ENCODE measurements around the gene PSAP. TPM values are rescaled to one million over a fixed set of nuclear protein-coding genes. Genes with fewer than 3 reads are reported as not detected.

Gene PSAP
- total RNA-seq, 1 experiment from 2014 or later: 1,316 TPM

DNA sequence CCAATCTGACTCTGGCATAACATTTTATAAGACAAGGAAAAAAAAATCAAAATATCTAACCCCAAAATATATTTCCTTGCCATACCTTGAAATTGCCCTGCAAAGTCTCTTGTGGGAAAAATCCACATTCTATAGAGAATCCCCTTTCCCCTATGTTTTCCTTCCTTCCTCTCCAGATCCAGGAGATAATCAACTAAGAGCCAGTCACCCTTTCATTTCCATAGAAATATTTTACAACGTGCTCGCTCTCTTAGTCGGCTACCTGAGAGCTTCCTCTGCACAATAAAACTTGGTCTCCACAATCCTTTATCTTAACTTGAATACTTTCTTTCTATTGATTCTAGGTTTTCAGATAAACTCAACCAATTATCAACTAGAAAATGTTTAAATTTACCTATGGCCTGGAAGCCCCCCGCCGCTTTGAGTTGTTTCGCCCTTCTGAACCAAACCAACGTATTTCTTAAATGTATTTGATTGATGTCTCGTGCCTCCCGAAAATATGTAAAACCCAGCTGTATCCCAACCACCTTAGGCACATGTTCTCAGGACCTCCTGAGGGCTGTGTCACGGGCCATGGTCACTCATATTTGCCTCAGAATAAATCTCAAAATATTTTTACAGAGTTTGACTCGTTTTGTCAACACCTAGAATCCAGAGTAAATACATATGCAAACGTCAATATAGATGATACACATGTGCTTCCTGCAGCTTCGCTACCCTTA, 869 bp downstream of the PSAP start:
- POLR2A ChIA-PET: interaction anchor here (0.8 to 2.6 kb wide), 6 partner anchors 10 to 447 kb away, joined by 3 to 29 read pairs (median 6); no protein-coding TSS in a partner anchor
- no peak for DNase-seq
- intact Hi-C loops (cut with micrococcal nuclease; ENCODE audit: unreplicated experiment): loop anchor here (1.0 kb wide), 1 partner anchor 10 kb away; no protein-coding TSS in a partner anchor

DNA sequence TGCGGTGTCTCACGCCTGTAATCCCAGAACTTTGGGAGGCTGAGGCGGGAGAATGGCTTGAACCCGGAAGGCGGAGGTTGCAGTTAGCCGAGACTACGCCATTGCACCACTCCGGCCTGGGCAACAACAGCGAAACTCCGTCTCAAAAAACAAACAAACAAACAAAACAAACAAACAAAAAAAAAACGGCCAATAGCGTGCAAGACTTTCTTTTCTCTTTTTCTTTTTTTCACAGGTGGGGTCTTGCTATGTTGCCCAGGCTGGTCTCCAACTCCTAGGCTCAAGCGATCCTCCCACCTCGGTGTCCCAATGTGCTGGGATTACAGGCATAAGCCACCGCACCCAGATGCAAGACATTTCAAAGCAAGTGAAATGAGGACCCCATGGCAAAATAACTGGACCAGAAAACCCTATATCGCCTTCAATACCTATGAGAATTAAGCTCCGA, 1.6 kb downstream of the PSAP start:
- no peaks in the 10 kb centered on the region for H3K9me3 Mint-ChIP-seq (ENCODE audit: unreplicated experiment)
- Histone ChIP-seq H3K4me1 (peaks cover 31% of the 10 kb centered on the region), H3K36me3 (ENCODE audit: control insufficient read depth, insufficient read depth, low read length) (peaks cover 3% of the 10 kb centered on the region; the same call in 1 of the 2 replicates), H3K9me3 (no peaks in the 10 kb centered on the region), H3K27me3 (replicated peaks; ENCODE audit: control insufficient read depth, insufficient read depth, low read length) (no peaks in the 10 kb centered on the region), H3K4me3 (ENCODE audit: low read depth, low read length) (peak overlapping the region; percentile 75)
- peaks cover 31% of the 10 kb centered on the region for H3K36me3 Mint-ChIP-seq (ENCODE audit: insufficient read depth, unreplicated experiment)
- intact Hi-C loops (cut with micrococcal nuclease; ENCODE audit: unreplicated experiment): no loop called here
- peak overlapping the region; percentile 92 for H3K4me3 Mint-ChIP-seq (ENCODE audit: unreplicated experiment)
- TF ChIP-seq, protein P1, sequence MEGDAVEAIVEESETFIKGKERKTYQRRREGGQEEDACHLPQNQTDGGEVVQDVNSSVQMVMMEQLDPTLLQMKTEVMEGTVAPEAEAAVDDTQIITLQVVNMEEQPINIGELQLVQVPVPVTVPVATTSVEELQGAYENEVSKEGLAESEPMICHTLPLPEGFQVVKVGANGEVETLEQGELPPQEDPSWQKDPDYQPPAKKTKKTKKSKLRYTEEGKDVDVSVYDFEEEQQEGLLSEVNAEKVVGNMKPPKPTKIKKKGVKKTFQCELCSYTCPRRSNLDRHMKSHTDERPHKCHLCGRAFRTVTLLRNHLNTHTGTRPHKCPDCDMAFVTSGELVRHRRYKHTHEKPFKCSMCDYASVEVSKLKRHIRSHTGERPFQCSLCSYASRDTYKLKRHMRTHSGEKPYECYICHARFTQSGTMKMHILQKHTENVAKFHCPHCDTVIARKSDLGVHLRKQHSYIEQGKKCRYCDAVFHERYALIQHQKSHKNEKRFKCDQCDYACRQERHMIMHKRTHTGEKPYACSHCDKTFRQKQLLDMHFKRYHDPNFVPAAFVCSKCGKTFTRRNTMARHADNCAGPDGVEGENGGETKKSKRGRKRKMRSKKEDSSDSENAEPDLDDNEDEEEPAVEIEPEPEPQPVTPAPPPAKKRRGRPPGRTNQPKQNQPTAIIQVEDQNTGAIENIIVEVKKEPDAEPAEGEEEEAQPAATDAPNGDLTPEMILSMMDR (IDR thresholded peaks at IDR 0.05; ENCODE audit: insufficient read depth in 1 of 2, low read depth in 1 of 2, low read length in 1 of 2, severe bottlenecking in 1 of 2, unreplicated experiment in 1 of 2): no peak
- no peaks in the 10 kb centered on the region for H3K27me3 Mint-ChIP-seq (ENCODE audit: insufficient read depth, unreplicated experiment)
- ChIA-PET POLR2A (interaction anchor here (2.6 kb wide), 1 partner anchor 9 kb away, joined by 29 read pairs; no protein-coding TSS in a partner anchor), CTCF (interaction anchor here (0.7 to 2.4 kb wide), 5 partner anchors 12 to 322 kb away, joined by 3 to 29 read pairs (median 3); no protein-coding TSS in a partner anchor)
- no peak for DNase-seq
- no TSS peak for BruUV-seq (replicated peaks)
- peak overlapping the region; percentile 90 for H3K27ac Mint-ChIP-seq (ENCODE audit: unreplicated experiment)
- peaks cover 33% of the 10 kb centered on the region for H3K4me1 Mint-ChIP-seq (ENCODE audit: low read depth, unreplicated experiment)

More for the DNA sequence above, 869 bp downstream of the PSAP start:
- H3K27me3 Mint-ChIP-seq (ENCODE audit: insufficient read depth, unreplicated experiment): no peaks in the 10 kb centered on the region
- Histone ChIP-seq H3K9me3 (no peaks in the 10 kb centered on the region), H3K4me3 (ENCODE audit: low read depth, low read length) (peak overlapping the region; percentile 75), H3K27me3 (replicated peaks; ENCODE audit: control insufficient read depth, insufficient read depth, low read length) (no peaks in the 10 kb centered on the region), H3K4me1 (peaks cover 26% of the 10 kb centered on the region), H3K36me3 (ENCODE audit: control insufficient read depth, insufficient read depth, low read length) (peaks cover 3% of the 10 kb centered on the region; the same call in 1 of the 2 replicates)
- H3K9me3 Mint-ChIP-seq (ENCODE audit: unreplicated experiment): no peaks in the 10 kb centered on the region
- TF ChIP-seq, protein P1 (IDR thresholded peaks at IDR 0.05; ENCODE audit: insufficient read depth in 1 of 2, low read depth in 1 of 2, low read length in 1 of 2, severe bottlenecking in 1 of 2, unreplicated experiment in 1 of 2): no peak
- H3K36me3 Mint-ChIP-seq (ENCODE audit: insufficient read depth, unreplicated experiment): peaks cover 31% of the 10 kb centered on the region
- peak overlapping the region; percentile 90 for H3K27ac Mint-ChIP-seq (ENCODE audit: unreplicated experiment)
- peak overlapping the region; percentile 92 for H3K4me3 Mint-ChIP-seq (ENCODE audit: unreplicated experiment)
- CTCF ChIA-PET: interaction anchor here (0.6 to 2.4 kb wide), 7 partner anchors 13 to 196 kb away, joined by 3 to 29 read pairs (median 3); no protein-coding TSS in a partner anchor
- TSS peak; percentile 49 for BruUV-seq (replicated peaks)
- H3K4me1 Mint-ChIP-seq (ENCODE audit: low read depth, unreplicated experiment): peaks cover 33% of the 10 kb centered on the region

DNA sequence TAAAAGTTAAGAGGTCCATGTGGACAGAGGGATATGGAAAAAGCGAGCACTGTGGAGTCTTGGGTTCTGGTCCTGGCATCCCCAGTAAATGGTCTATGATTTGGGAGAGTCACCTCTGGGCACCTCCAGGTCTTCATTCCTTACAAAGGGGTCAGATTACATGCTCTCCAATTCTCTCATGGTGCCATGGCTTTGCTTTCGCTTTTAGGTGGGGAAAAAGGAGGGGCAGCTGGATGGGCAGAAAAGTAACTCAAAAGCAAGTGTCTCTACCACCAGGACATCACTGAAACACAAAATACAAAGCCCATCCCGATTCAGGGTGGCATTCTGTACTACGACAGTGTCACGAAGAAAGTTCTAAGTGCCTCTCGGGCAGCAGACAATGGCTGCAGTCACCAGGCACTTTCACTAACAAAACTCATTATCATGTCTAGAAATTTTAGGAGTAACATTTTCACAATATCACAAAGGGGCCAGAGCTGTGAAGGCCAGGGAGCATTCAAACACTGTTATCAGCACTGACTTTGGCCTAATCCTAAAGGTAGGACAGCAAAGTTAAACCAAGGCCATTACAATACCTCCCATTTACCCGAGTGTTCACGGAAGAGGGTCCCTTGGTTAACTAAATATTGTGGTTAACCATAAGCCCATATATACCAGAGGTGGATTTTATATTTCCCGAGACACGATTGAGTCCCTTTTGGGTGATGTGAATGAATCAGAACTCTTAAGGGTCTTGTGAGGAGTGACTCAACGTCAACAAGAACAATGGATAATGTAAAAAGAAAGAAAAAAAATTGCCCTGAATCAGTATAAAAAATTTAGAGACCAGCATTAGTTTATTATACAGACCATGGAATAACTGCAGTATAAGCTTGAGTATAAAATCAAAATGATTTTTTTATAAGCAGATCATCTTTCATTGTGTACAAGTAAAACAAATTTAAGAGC, 2.5 kb downstream of the PSAP start:
- intact Hi-C loops (cut with micrococcal nuclease; ENCODE audit: unreplicated experiment): no loop called here
- no peak for DNase-seq
- Mint-ChIP-seq H3K4me1 (ENCODE audit: low read depth, unreplicated experiment) (peaks cover 35% of the 10 kb centered on the region), H3K4me3 (ENCODE audit: unreplicated experiment) (peak overlapping the region; percentile 92), H3K27me3 (ENCODE audit: insufficient read depth, unreplicated experiment) (no peaks in the 10 kb centered on the region), H3K27ac (ENCODE audit: unreplicated experiment) (peak overlapping the region; percentile 16), H3K36me3 (ENCODE audit: insufficient read depth, unreplicated experiment) (peaks cover 31% of the 10 kb centered on the region), H3K9me3 (ENCODE audit: unreplicated experiment) (no peaks in the 10 kb centered on the region)
- no peak overlapping the region for H3K4me3 ChIP-seq (ENCODE audit: low read depth, low read length)
- TF ChIP-seq, protein P1 (IDR thresholded peaks at IDR 0.05; ENCODE audit: insufficient read depth in 1 of 2, low read depth in 1 of 2, low read length in 1 of 2, severe bottlenecking in 1 of 2, unreplicated experiment in 1 of 2): no peak
- CTCF ChIA-PET: interaction anchor here (0.8 to 1.4 kb wide), 3 partner anchors 11 to 321 kb away, joined by 3 to 14 read pairs (median 3); no protein-coding TSS in a partner anchor
- H3K9me3 ChIP-seq: no peaks in the 10 kb centered on the region
- no peaks in the 10 kb centered on the region for H3K27me3 ChIP-seq (replicated peaks; ENCODE audit: control insufficient read depth, insufficient read depth, low read length)
- peaks cover 3% of the 10 kb centered on the region; the same call in 1 of the 2 replicates for H3K36me3 ChIP-seq (ENCODE audit: control insufficient read depth, insufficient read depth, low read length)
- POLR2A ChIA-PET: no interaction called here
- BruUV-seq (replicated peaks): no TSS peak
- peaks cover 36% of the 10 kb centered on the region for H3K4me1 ChIP-seq
